NCI-H774 (cell line): ENCODE data around the gene SLC24A3.

ENCODE experiments used
- DNase-seq: peaks from one replicate; lab custom pipeline; 2025; lab: John Stamatoyannopoulos, UW

SLC24A3 gene

GRCh38 chr20:19714579-19714840 lies 502.1 kb downstream of the SLC24A3 start:
- no peak for DNase-seq

DNA sequence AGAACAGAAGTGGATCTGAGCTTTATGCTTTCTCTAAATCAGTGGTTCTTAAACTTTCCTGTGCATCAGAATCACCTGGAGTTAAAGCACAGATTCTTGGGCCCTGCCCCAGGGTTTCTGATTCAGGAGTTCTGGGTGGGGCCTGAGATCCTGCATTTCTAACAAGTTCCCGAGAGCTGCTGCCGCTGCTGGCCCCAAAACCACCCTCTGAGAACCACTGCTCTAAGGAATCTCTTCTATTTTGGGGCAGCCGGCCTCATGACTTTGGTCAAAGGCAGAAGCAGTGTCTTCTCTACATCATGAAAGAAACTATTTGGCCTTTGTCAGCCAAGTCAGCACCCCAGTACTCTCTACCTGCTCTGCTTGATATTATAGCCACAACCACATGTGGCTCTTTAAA lies 503.5 kb downstream of the SLC24A3 start:
- no peak for DNase-seq

DNA sequence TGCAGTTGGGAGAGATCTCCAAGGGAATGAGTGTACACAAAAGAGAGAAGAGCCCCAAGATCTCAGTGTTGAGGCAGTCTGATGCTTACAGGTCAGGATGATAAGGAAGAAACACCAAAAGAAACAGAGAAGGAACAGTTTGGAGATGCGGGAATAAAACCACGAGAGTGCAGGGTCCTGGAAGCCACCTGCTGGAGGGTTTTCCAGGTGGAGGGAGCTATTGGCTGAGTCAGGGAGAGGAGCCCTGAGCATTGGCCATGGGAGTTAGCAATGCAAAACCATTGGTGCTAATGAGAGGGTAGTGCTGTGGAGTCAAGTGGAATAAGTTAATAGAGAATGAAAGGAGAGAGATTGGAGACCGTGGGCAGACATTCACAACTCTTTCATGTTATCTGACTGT lies 506.4 kb downstream of the SLC24A3 start:
- no peak for DNase-seq

DNA sequence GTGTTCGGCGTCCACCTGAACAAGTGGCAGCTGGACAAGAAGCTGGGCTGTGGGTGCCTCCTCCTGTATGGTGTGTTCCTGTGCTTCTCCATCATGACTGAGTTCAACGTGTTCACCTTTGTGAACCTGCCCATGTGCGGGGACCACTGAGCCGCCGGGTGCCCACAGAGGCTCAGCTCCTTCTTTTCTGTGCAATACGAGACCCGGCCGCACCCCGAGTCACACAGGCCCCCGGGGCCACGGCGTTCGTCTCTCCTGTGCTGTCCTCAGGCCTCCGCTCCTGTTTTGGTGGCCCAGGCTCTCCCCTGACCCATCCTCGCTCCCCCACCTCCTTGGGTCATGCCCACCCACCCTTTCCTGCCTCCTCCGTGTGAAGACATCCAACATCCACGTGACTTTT lies 508.5 kb downstream of the SLC24A3 start:
- DNase-seq: no peak

GRCh38 chr20:19723051-19723450 lies 510.6 kb downstream of the SLC24A3 start:
- DNase-seq: no peak

DNA sequence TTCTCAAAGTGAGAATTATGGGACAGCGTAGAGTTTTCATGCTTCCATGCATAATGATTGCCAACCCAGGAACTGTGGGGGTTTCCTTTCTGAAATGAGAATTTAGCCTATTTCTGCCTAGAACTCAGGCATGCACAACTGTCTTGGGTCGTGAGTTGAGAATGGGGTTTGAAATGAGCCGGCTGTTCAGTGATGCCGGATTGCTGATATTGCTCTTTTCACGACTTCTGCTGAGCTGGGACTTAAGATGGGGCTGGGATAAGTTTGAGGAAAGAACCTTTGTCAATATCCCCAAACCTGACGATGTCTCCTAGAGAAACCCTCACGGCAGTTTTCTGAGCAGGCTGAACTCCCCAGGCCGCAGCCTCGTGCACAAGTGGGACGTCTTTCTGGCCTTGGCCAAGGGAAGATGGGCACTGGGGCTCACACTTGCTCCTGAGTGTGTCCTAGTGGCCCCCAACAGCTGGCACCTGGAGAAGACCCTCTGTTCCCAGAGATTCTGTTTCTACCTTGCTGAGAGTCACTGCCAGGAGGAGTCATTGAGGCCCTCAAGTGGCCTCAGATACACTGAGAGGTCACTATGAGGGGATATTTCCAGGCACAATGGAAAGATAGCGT lies 511.5 kb downstream of the SLC24A3 start:
- DNase-seq: no peak

GRCh38 chr20:19725373-19725772 lies 512.9 kb downstream of the SLC24A3 start:
- DNase-seq: no peak

DNA sequence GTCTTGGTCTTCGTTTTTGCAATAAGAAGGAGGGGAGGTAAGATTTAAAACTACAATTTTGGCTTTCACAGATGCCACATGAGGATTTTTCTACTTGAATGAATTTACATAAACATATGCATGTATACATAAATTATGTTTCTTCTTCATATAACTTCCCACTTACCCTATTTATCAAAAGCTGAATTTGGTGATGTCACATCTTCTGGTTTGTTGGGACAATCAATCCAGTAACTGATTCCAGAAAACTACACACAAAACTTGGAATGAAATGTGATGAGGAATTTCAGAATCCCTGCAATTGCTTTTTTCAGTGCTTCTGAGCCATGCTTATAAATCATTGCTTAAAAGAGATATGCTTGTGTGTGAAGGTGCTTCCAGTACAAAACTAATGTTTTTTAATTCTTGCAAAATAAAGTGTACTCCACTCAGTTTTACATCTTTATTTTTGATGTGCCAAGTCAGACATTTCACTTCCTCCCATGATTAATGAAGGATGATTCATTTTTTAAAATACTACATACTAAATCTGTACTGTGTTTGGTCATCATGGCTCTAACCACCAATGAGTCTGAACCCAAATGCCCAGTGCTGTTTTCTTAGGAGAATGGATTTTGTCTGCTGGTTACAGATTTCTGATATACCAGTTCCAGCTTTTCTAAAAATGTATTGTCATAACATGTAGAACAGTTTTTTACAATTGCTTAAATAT lies 513.5 kb downstream of the SLC24A3 start:
- DNase-seq: no peak

GRCh38 chr20:19727251-19727847 lies 514.9 kb downstream of the SLC24A3 start:
- DNase-seq: no peak

GRCh38 chr20:19729672-19730071 lies 517.2 kb downstream of the SLC24A3 start:
- no peak for DNase-seq

DNA sequence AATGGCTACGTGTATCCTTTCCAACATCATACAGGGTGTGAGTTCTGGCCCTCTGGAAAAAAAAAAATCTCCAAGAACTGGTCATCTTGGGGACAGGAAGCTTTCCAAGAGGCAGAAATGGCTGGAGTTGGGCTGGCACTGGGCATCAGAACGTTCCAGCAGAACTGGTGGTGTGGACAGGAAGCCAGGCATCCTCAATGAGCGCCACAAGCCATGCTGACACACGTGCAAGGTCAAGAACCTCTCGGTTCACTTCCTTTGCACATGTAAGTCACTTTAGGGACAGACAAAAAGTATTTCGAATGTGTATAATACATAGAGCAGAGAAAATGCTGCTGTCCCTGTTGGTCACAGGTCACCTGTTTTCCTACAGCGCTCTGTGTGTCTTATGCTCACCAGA lies 518.3 kb downstream of the SLC24A3 start:
- no peak for DNase-seq

GRCh38 chr20:19734811-19735210 lies 522.4 kb downstream of the SLC24A3 start:
- DNase-seq: no peak

GRCh38 chr20:19735446-19735845 lies 523.0 kb downstream of the SLC24A3 start:
- DNase-seq: no peak

GRCh38 chr20:19737025-19737424 lies 524.6 kb downstream of the SLC24A3 start:
- no peak for DNase-seq

GRCh38 chr20:19738951-19739350 lies 526.5 kb downstream of the SLC24A3 start:
- DNase-seq: no peak

- DNase-seq: no peak
Observed at GRCh38 chr20:19739351-19739750, 526.9 kb downstream of the SLC24A3 start.

- no peak for DNase-seq
Observed at GRCh38 chr20:19740512-19740911, 528.1 kb downstream of the SLC24A3 start.

- no peak for DNase-seq
Observed at GRCh38 chr20:19741924-19742323, 529.5 kb downstream of the SLC24A3 start.

DNA sequence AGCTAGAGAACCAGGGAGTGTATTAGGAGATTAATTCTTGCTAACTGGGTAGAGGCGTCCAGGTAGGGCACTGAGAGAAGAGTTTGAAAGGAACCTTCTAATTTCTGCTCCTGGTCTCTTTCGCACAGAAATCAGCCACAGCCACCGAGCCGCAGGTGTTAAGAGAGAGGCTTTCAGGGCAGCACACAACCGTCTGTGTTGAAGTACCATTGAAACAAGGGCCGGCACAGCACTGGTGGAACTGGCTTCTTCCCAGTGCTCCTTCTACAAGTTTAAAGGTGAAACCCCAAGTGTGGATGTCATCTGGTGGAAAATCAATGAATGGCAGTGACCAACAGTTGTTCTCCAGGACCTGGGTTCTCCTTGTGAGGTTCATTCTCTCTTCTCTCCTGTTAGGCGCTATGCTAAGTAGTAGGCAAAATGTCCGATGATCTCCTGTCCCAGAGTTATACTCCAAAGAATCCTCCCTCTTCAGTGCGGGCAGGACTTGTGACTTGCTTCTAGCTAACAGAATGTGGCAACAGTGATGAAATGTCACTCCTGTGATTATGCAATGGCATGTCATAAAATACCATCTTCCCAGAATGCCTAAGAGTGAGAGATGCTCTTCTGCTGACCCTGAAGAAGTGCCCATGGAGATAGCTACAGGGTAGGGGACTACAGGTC lies 530.7 kb downstream of the SLC24A3 start:
- DNase-seq: no peak

- no peak for DNase-seq
Observed at GRCh38 chr20:19743640-19743995, 531.2 kb downstream of the SLC24A3 start.

GRCh38 chr20:19745106-19745505 lies 532.7 kb downstream of the SLC24A3 start:
- DNase-seq: no peak

DNA sequence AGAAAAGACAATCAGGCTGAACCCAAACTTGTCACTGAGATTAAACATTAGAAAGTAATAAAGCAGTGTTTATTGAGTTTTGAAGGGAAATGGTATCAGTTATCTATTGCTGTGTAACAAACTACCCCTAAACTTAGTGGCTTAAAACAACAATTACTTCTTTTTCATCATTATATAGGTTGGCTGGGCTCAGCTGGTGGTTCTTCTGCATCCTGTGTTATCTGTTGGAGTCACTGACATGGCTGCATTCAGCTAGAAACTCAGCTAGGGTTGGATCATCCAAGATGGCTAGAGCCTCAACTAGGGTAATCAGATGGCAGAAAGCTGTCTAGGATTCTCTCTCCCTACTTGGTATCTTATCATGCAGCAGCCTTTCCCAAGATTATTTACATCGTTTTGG lies 533.1 kb downstream of the SLC24A3 start:
- DNase-seq: no peak

DNA sequence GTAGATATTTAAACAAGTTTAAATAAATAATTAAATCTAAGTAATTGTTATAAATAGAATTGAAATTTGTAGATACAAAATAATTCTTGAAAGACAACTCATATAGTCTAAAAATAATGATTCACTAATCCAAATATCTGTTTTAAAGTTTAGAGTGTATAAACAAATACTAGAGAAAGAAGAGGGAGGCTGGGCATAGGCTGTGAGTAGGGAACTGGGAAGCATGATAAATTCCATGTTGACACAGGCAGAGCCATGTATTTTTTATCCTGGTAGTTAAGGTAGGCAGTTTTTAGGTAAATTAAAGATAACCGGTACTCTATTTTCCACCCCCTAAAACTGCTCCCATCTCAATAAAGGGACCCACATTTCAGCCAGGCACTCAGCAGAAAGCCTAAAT lies 534.0 kb downstream of the SLC24A3 start:
- no peak for DNase-seq
